CD14-positive monocyte (primary cell): ENCODE measurements around the gene RAPGEF1. TPM values are rescaled to one million over a fixed set of nuclear protein-coding genes. Genes with fewer than 3 reads are reported as not detected.

Experiments
- DNase-seq, 3 donors: peaks; one replicate each; pipeline ENCODE4 v3.0.0-alpha.2; 2011 to 2022
- H2AFZ ChIP-seq: 2 replicates; pipeline ENCODE4 v1.6.0; 2012; ENCODE audit warnings: mild to moderate bottlenecking, low read depth, low read length, inconsistent platforms; ENCODE audit not compliant: insufficient read depth, poor library complexity, severe bottlenecking
- H3K27ac ChIP-seq, 2 donors: 1 replicate in 1 of 2; 2 replicates in 1 of 2; pipeline ENCODE4 v1.5.1; 2012 to 2013; ENCODE audit warnings: low read length in 2 of 2, control low read depth in 1 of 2, inconsistent platforms in 1 of 2, low read depth in 1 of 2, mild to moderate bottlenecking in 1 of 2
- H3K27me3 ChIP-seq, 2 donors: one replicate each; pipeline versions ENCODE4 v1.6.0 to v1.6.1; 2011 to 2013; ENCODE audit warnings: low read length in 2 of 2; ENCODE audit not compliant: control insufficient read depth in 2 of 2, insufficient read depth in 2 of 2
- H3K36me3 ChIP-seq, 2 donors: replicated peaks in 1 of 2; 1 replicate in 1 of 2; 2 replicates in 1 of 2; pipeline versions ENCODE4 v1.5.1 to v1.6.1; 2012 to 2013; ENCODE audit warnings: low read length in 2 of 2, control low read depth in 1 of 2, inconsistent platforms in 1 of 2, mild to moderate bottlenecking in 1 of 2; ENCODE audit not compliant: insufficient read depth in 2 of 2, control insufficient read depth in 1 of 2
- H3K4me1 ChIP-seq, 2 donors: 1 replicate in 1 of 2; 2 replicates in 1 of 2; pipeline versions ENCODE4 v1.5.1 to v1.6.1; 2012 to 2013; ENCODE audit warnings: low read length in 2 of 2, control low read depth in 1 of 2, inconsistent platforms in 1 of 2, mild to moderate bottlenecking in 1 of 2, moderate library complexity in 1 of 2; ENCODE audit not compliant: insufficient read depth in 2 of 2, control insufficient read depth in 1 of 2
- H3K4me2 ChIP-seq: replicated peaks from 2 replicates; pipeline ENCODE3; 2012; ENCODE audit warnings: low read length, moderate library complexity, mild to moderate bottlenecking; ENCODE audit not compliant: poor library complexity, severe bottlenecking; ENCODE audit errors: extremely low read depth
- H3K4me3 ChIP-seq, 3 experiments: fragments of 200-600 bp in 1 of 3; sonication (generic) in 1 of 3; replicated peaks in 1 of 3; 1 replicate in 2 of 3; 2 replicates in 1 of 3; pipeline ENCODE4 v1.5.1; 2011 to 2013; ENCODE audit warnings: low read length in 3 of 3, mild to moderate bottlenecking in 3 of 3, control low read depth in 2 of 3, low read depth in 2 of 3, inconsistent platforms in 1 of 3, moderate library complexity in 1 of 3
- H3K79me2 ChIP-seq: 2 replicates; pipeline ENCODE4 v1.6.0; 2012; ENCODE audit warnings: mild to moderate bottlenecking, control low read depth, inconsistent platforms, low read length, moderate library complexity; ENCODE audit not compliant: insufficient read depth
- H3K9ac ChIP-seq: 2 replicates; pipeline ENCODE4 v1.6.0; 2017; ENCODE audit warnings: low read length, mild to moderate bottlenecking; ENCODE audit not compliant: insufficient read depth, poor library complexity, severe bottlenecking
- H3K9me3 ChIP-seq, 2 donors: replicated peaks in 1 of 2; 1 replicate in 1 of 2; 2 replicates in 1 of 2; pipeline versions ENCODE4 v1.5.1 to v1.6.1; 2012 to 2013; ENCODE audit warnings: low read length in 2 of 2, control low read depth in 1 of 2; ENCODE audit not compliant: control insufficient read depth in 1 of 2, insufficient read depth in 1 of 2
- H4K20me1 ChIP-seq: 2 replicates; pipeline ENCODE4 v1.6.0; 2012; ENCODE audit warnings: mild to moderate bottlenecking, low read length, control low read depth, moderate library complexity; ENCODE audit not compliant: insufficient read depth
- H3K27ac Mint-ChIP-seq, 7 donors: one replicate each; pipeline ENCODE4 v1.8.0; 2020; ENCODE audit warnings: mild to moderate bottlenecking in 7 of 7, mixed read lengths in 7 of 7, moderate library complexity in 6 of 7, inconsistent platforms in 2 of 7
- H3K27me3 Mint-ChIP-seq, 3 donors: one replicate each; pipeline ENCODE4 v1.8.0; 2021 to 2022; ENCODE audit warnings: low read depth in 3 of 3, mild to moderate bottlenecking in 3 of 3, mixed read lengths in 3 of 3, moderate library complexity in 3 of 3, inconsistent platforms in 1 of 3
- H3K36me3 Mint-ChIP-seq, 2 donors: one replicate each; pipeline ENCODE4 v1.8.0; 2020; ENCODE audit warnings: mixed read lengths in 2 of 2, inconsistent platforms in 1 of 2, mild to moderate bottlenecking in 1 of 2
- H3K4me1 Mint-ChIP-seq: one replicate; pipeline ENCODE4 v1.8.0; 2020; ENCODE audit warnings: mild to moderate bottlenecking, mixed read lengths
- H3K4me3 Mint-ChIP-seq, 2 donors: one replicate each; pipeline ENCODE4 v1.8.0; 2020; ENCODE audit warnings: mild to moderate bottlenecking in 2 of 2, mixed read lengths in 2 of 2, moderate library complexity in 1 of 2
- H3K9me3 Mint-ChIP-seq, 7 donors: one replicate each; pipeline ENCODE4 v1.8.0; 2020 to 2022; ENCODE audit warnings: mixed read lengths in 7 of 7, mild to moderate bottlenecking in 6 of 7, moderate library complexity in 6 of 7, inconsistent platforms in 2 of 7
- CTCF ChIP-seq: fragments of 200-600 bp; IDR thresholded peaks from one replicate; pipeline ENCODE4 v1.8.0; 2022; ENCODE audit warnings: antibody characterized with exemption, mild to moderate bottlenecking
- WGBS: methylation state at CpG from one replicate; pipeline ENCODE4 v1.1.5; 2013; ENCODE audit warnings: missing lambda C conversion rate; ENCODE audit not compliant: insufficient coverage; 5-methylcytosine and 5-hydroxymethylcytosine counted together
- intact Hi-C, 2 donors: fragments of 100-400 bp; cut with micrococcal nuclease; formaldehyde crosslinking; loops; one replicate each; pipeline versions ENCODE4 v1.15.0 to v1.15.1; 2023
- polyA plus RNA-seq, 3 donors: library from polyadenylated mRNA; depleted of rRNA in 1 of 3; unstranded in 2 of 3; stranded (reverse) in 1 of 3; fragments of 300-500 nt in 2 of 3; fragments of >200 nt in 1 of 3; fragmentation: Illumina TruSeq in 2 of 3; gene quantifications; 1 replicate in 2 of 3; 2 replicates in 1 of 3; pipeline ENCODE4 v1.2.3, GENCODE V29; 2012 to 2021

Gene RAPGEF1
- polyA plus RNA-seq, 3 donors: 1.7 to 71.7 (median 3.0) TPM

GRCh38 chr9:131627648-131628458 lies 112.0 kb downstream of the RAPGEF1 start:
- Histone ChIP-seq H2AFZ (no peak overlapping the region), H3K9ac (peak overlapping the region; percentile 84), H4K20me1 (no peaks in the 10 kb centered on the region), H3K9me3 (no peaks in the 10 kb centered on the region), H3K36me3 (peaks cover 36 to 63% of the 10 kb centered on the region in 2 donors), H3K27me3 (no peaks in the 10 kb centered on the region), H3K79me2 (peaks cover 25% of the 10 kb centered on the region), H3K27ac (peak overlapping the region; percentile 94 to 100), H3K4me1 (peaks cover 65 to 77% of the 10 kb centered on the region in 2 donors), H3K4me3 (no peak overlapping the region), H3K4me2 (peak overlapping the region; percentile 13)
- intact Hi-C loops: no loop called here
- 52% methylated on average over 11 of the region's 21 CpGs for WGBS
- no peak for TF ChIP-seq CTCF
- peak; percentile 91 to 96 (median 93) for DNase-seq
- Mint-ChIP-seq H3K27me3 (no peaks in the 10 kb centered on the region), H3K9me3 (peaks cover 0 to 2% (median 0%) of the 10 kb centered on the region in 7 donors), H3K36me3 (peaks cover 72 to 88% of the 10 kb centered on the region in 2 donors), H3K27ac (peak overlapping the region; percentile 97 to 100 (median 98)), H3K4me3 (peak overlapping the region; percentile 49 to 62), H3K4me1 (peaks cover 69% of the 10 kb centered on the region)

GRCh38 chr9:131627326-131627647 lies 112.6 kb downstream of the RAPGEF1 start:
- Histone ChIP-seq H3K4me1 (peaks cover 70 to 82% of the 10 kb centered on the region in 2 donors), H3K9ac (peak overlapping the region; percentile 84), H3K27ac (peak overlapping the region; percentile 94 to 100), H3K27me3 (no peaks in the 10 kb centered on the region), H4K20me1 (no peaks in the 10 kb centered on the region), H3K9me3 (peaks cover 0 to 4% of the 10 kb centered on the region in 2 donors), H3K36me3 (peaks cover 34 to 58% of the 10 kb centered on the region in 2 donors), H2AFZ (no peak overlapping the region), H3K4me2 (peak overlapping the region; percentile 20), H3K79me2 (peaks cover 25% of the 10 kb centered on the region), H3K4me3 (no peak overlapping the region)
- H3K27me3 Mint-ChIP-seq: no peaks in the 10 kb centered on the region
- intact Hi-C loops: no loop called here
- H3K9me3 Mint-ChIP-seq: peaks cover 0 to 7% (median 5%) of the 10 kb centered on the region in 7 donors
- H3K27ac Mint-ChIP-seq: peak overlapping the region; percentile 97 to 100 (median 98)
- no peak for TF ChIP-seq CTCF
- DNase-seq: no peak
- peaks cover 75 to 89% of the 10 kb centered on the region in 2 donors for H3K36me3 Mint-ChIP-seq
- peaks cover 75% of the 10 kb centered on the region for H3K4me1 Mint-ChIP-seq
- H3K4me3 Mint-ChIP-seq: peak overlapping the region in 1 of 2 donors; percentile 62
- WGBS: 83% methylated on average over 1 of the region's 8 CpGs
